Osteoblast (primary cell): Measurements from ENCODE around the gene CDC42BPA. TPM values are rescaled to one million over a fixed set of nuclear protein-coding genes. Genes with fewer than 3 reads are reported as not detected.
A peak's percentile ranks its signal among the peaks of the same experiment; 100 is the strongest.

Experiments used
- DNase-seq: peaks from one replicate; pipeline ENCODE4 v3.0.0; 2011; ENCODE audit warnings: low spot score, mixed read lengths; ENCODE audit not compliant: insufficient read length; ENCODE audit errors: missing footprints
- H2AFZ ChIP-seq: 2 replicates; pipeline ENCODE4 v1.6.0; 2011; ENCODE audit warnings: mild to moderate bottlenecking, low read length
- H3K27ac ChIP-seq: 2 replicates; pipeline ENCODE4 v1.5.1; 2011; ENCODE audit warnings: mild to moderate bottlenecking, low read depth, low read length, moderate library complexity
- H3K27me3 ChIP-seq: 2 replicates; pipeline ENCODE4 v1.6.0; 2012; ENCODE audit warnings: mild to moderate bottlenecking, control low read depth, inconsistent platforms, low read length, moderate library complexity; ENCODE audit not compliant: insufficient read depth
- H3K36me3 ChIP-seq: 2 replicates; pipeline ENCODE4 v1.5.1; 2011; ENCODE audit warnings: mild to moderate bottlenecking, low read length, control low read depth, moderate library complexity; ENCODE audit not compliant: insufficient read depth
- H3K4me1 ChIP-seq: 2 replicates; pipeline ENCODE4 v1.5.1; 2011; ENCODE audit warnings: mild to moderate bottlenecking, low read length, control low read depth, moderate library complexity; ENCODE audit not compliant: insufficient read depth
- H3K4me2 ChIP-seq: 2 replicates; pipeline ENCODE4 v1.6.0; 2011; ENCODE audit warnings: mild to moderate bottlenecking, low read length; ENCODE audit not compliant: insufficient read depth
- H3K4me3 ChIP-seq: fragments of 200-600 bp; sonication (generic); 3 replicates; pipeline ENCODE4 v1.5.1; 2012; ENCODE audit warnings: mild to moderate bottlenecking, low read length, inconsistent platforms; ENCODE audit not compliant: insufficient read depth
- H3K79me2 ChIP-seq: 2 replicates; pipeline ENCODE4 v1.6.0; 2012; ENCODE audit warnings: mild to moderate bottlenecking, low read length, control low read depth, inconsistent platforms; ENCODE audit not compliant: insufficient read depth
- H3K9me3 ChIP-seq: 2 replicates; pipeline ENCODE4 v1.5.1; 2011; ENCODE audit warnings: low read depth, low read length, control low read depth
- H4K20me1 ChIP-seq: 2 replicates; pipeline ENCODE4 v1.6.0; 2012; ENCODE audit warnings: mild to moderate bottlenecking, low read length, control low read depth; ENCODE audit not compliant: insufficient read depth
- total RNA-seq: library from RNA; depleted of rRNA; stranded (reverse); fragments of >200 nt; gene quantifications from 2 replicates; pipeline ENCODE4 v1.2.3, GENCODE V29; 2012
- TF ChIP-seq, protein P1 (sequence below): IDR thresholded peaks from 2 replicates; pipeline ENCODE4 v1.5.1; 2011; ENCODE audit warnings: mild to moderate bottlenecking, low read depth, low read length, moderate library complexity; ENCODE audit errors: extremely low read depth

Gene CDC42BPA
- total RNA-seq, 1 donor: 77.8 TPM

DNA sequence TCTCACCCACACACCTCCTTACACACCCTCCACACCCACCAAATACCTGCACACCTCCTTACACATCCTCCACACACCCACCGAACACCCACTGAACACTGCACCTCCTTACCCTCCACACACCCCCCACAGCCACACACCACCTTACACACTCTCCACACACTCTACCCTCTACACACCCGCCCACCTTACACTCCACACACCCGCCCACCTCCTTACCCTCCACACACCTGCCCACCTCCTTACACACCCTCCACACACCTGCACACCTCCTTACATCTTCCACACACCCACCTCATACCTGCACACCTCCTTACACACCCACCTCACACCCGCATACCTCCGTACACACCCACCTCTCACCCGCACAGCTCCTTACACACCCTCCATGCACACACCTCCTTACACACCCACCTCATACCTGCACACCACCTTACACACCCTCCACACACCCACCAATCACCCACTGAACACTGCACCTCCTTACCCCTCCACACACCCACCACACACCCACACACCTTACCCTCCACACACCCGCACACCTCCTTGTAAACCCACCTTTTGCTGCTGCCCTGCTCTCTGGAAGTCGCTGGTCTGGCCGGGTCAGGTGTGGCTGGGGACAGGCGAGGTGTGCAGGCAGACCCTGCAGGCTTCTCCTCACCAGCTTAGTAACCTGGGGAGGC lies 339.7 kb downstream of the CDC42BPA start:
- peaks cover 11% of the 10 kb centered on the region for H3K4me1 ChIP-seq
- H3K4me3 ChIP-seq: no peak overlapping the region
- H4K20me1 ChIP-seq: peaks cover 2% of the 10 kb centered on the region
- H3K4me2 ChIP-seq: no peak overlapping the region
- no peaks in the 10 kb centered on the region for H3K9me3 ChIP-seq
- TF ChIP-seq, protein P1, sequence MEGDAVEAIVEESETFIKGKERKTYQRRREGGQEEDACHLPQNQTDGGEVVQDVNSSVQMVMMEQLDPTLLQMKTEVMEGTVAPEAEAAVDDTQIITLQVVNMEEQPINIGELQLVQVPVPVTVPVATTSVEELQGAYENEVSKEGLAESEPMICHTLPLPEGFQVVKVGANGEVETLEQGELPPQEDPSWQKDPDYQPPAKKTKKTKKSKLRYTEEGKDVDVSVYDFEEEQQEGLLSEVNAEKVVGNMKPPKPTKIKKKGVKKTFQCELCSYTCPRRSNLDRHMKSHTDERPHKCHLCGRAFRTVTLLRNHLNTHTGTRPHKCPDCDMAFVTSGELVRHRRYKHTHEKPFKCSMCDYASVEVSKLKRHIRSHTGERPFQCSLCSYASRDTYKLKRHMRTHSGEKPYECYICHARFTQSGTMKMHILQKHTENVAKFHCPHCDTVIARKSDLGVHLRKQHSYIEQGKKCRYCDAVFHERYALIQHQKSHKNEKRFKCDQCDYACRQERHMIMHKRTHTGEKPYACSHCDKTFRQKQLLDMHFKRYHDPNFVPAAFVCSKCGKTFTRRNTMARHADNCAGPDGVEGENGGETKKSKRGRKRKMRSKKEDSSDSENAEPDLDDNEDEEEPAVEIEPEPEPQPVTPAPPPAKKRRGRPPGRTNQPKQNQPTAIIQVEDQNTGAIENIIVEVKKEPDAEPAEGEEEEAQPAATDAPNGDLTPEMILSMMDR: no peak
- no peaks in the 10 kb centered on the region for H3K27me3 ChIP-seq
- H3K36me3 ChIP-seq: no peaks in the 10 kb centered on the region
- no peak overlapping the region for H3K27ac ChIP-seq
- DNase-seq: no peak
- no peak overlapping the region for H2AFZ ChIP-seq
- H3K79me2 ChIP-seq: no peaks in the 10 kb centered on the region

DNA sequence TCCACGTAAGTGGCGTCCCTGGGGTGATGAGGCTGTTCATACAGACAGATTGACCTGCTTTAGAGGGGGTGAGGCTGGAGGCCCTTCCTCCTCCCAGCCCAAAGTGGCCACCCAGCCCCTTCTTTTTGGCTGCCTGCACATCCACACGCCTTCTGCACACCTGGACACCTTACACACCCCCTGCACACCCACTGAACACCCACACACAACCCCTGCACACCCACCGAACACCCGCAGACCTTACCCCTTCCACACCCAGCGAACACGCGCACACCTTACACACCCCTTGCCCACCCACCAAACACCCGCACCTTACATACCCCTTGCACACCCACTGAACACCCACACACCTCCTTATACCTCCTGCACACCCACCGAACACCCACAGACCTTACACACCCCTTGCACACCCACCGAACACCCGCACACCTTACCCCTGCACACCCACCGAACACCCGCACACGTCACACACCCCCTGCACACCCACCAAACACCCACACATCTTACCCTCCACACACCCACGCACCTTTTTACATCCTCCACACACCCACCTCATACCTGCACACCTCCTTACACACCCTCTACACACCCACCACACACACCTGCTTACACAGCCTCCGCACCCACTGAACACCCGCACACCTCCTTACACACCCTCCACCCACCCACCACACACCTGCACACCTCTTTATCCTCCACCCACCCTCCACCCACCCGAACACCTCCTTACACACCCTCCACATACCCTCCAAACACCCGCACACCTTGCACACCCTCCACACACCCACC lies 340.5 kb downstream of the CDC42BPA start:
- H3K27ac ChIP-seq: no peak overlapping the region
- H2AFZ ChIP-seq: no peak overlapping the region
- peaks cover 11% of the 10 kb centered on the region for H3K4me1 ChIP-seq
- H4K20me1 ChIP-seq: peaks cover 2% of the 10 kb centered on the region
- H3K4me3 ChIP-seq: no peak overlapping the region
- H3K4me2 ChIP-seq: no peak overlapping the region
- peak; percentile 68 for DNase-seq
- H3K27me3 ChIP-seq: no peaks in the 10 kb centered on the region
- no peaks in the 10 kb centered on the region for H3K36me3 ChIP-seq
- TF ChIP-seq, protein P1: no peak
- H3K9me3 ChIP-seq: no peaks in the 10 kb centered on the region
- H3K79me2 ChIP-seq: no peaks in the 10 kb centered on the region

DNA sequence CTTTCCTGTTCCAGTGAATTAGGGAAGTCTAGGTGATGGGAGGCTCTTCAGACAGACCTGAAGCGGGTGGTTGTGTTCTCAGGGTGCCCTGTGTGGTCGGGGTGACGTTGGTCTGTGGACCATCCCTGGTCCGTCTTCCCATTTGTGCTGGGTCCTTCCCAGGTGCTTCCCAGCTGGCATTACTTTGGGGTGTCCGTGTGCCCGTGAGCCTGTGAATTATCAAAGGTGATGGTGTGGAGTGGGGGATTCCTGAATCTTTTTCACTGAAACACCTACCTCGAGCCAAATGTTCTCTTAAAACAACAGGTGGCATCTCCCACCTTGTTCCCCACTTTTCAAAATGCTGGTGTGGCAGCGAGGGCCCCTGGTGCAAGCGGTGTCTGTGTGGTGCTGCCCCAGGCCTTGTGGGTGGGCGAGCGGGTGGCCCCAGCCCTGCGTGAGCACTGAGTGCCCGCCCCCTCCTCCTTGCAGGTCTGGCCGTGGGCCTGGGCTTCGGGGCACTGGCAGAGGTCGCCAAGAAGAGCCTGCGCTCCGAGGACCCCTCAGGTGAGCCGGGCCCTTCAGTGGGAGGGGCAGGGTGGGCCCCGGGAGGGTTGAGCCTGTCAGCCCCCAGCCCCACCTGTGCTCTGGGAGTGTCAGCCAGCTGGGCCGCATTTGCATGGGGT lies 341.2 kb downstream of the CDC42BPA start:
- no peak overlapping the region for H2AFZ ChIP-seq
- peak; percentile 64 for DNase-seq
- H3K4me1 ChIP-seq: peaks cover 11% of the 10 kb centered on the region
- H3K27me3 ChIP-seq: no peaks in the 10 kb centered on the region
- H3K27ac ChIP-seq: no peak overlapping the region
- H3K36me3 ChIP-seq: no peaks in the 10 kb centered on the region
- H3K79me2 ChIP-seq: no peaks in the 10 kb centered on the region
- H4K20me1 ChIP-seq: peaks cover 2% of the 10 kb centered on the region
- no peak overlapping the region for H3K4me2 ChIP-seq
- peaks cover under 1% of the 10 kb centered on the region for H3K9me3 ChIP-seq
- no peak overlapping the region for H3K4me3 ChIP-seq
- TF ChIP-seq, protein P1: no peak
